ENCODE results near the gene FHL1.
"Not testable (repeated sequence)": the region's sequence is repeated elsewhere in the genome, so short reads cannot be mapped to it uniquely, and the experiment has no call there.

Gene FHL1

GRCh38 chrX:136146614-136147314 lies 569 bp upstream of the FHL1 start:
- no peak for DNase-seq (ENCODE audit: low read depth in 4 of 4, low spot score in 1 of 4)

- DNase-seq (ENCODE audit: low read depth in 4 of 4, low spot score in 1 of 4): no peak
These were observed 643 bp downstream of the FHL1 start for GRCh38 chrX:136147976-136148375.

GRCh38 chrX:136148391-136148790 lies 1.1 kb downstream of the FHL1 start:
- no peak for DNase-seq (ENCODE audit: low read depth in 4 of 4, low spot score in 1 of 4)

GRCh38 chrX:136154998-136155397 lies 7.7 kb downstream of the FHL1 start:
- no peak for DNase-seq (ENCODE audit: low read depth in 4 of 4, low spot score in 1 of 4)

GRCh38 chrX:136156560-136157117 lies 9.3 kb downstream of the FHL1 start:
- DNase-seq (ENCODE audit: low read depth in 4 of 4, low spot score in 1 of 4): no peak

- DNase-seq (ENCODE audit: low read depth in 4 of 4, low spot score in 1 of 4): no peak
These were observed 9.9 kb downstream of the FHL1 start for GRCh38 chrX:136157187-136157586.

GRCh38 chrX:136158685-136159084 lies 11.4 kb downstream of the FHL1 start:
- DNase-seq (ENCODE audit: low read depth in 4 of 4, low spot score in 1 of 4): no peak

GRCh38 chrX:136159611-136160025 lies 12.3 kb downstream of the FHL1 start:
- no peak for DNase-seq (ENCODE audit: low read depth in 4 of 4, low spot score in 1 of 4)

- peak in 1 of 4 experiments; percentile 23 for DNase-seq (ENCODE audit: low read depth in 4 of 4, low spot score in 1 of 4)
These were observed 15.7 kb downstream of the FHL1 start for GRCh38 chrX:136162827-136163570.

- no peak for DNase-seq (ENCODE audit: low read depth in 4 of 4, low spot score in 1 of 4)
These were observed 16.4 kb downstream of the FHL1 start for GRCh38 chrX:136163689-136164088.

- no peak for DNase-seq (ENCODE audit: low read depth in 4 of 4, low spot score in 1 of 4)
These were observed 18.1 kb downstream of the FHL1 start for GRCh38 chrX:136165406-136165805.

GRCh38 chrX:136166221-136166855 lies 19.0 kb downstream of the FHL1 start:
- DNase-seq (ENCODE audit: low read depth in 4 of 4, low spot score in 1 of 4): no peak

- DNase-seq (ENCODE audit: low read depth in 4 of 4, low spot score in 1 of 4): not testable (repeated sequence)
These were observed 20.7 kb downstream of the FHL1 start for GRCh38 chrX:136167989-136168388.

- DNase-seq (ENCODE audit: low read depth in 4 of 4, low spot score in 1 of 4): no peak
These were observed 21.8 kb downstream of the FHL1 start for GRCh38 chrX:136168929-136169735.

GRCh38 chrX:136170139-136170800 lies 22.9 kb downstream of the FHL1 start:
- DNase-seq (ENCODE audit: low read depth in 4 of 4, low spot score in 1 of 4): no peak

GRCh38 chrX:136171420-136171819 lies 24.1 kb downstream of the FHL1 start:
- DNase-seq (ENCODE audit: low read depth in 4 of 4, low spot score in 1 of 4): no peak

GRCh38 chrX:136176399-136176825 lies 29.1 kb downstream of the FHL1 start:
- no peak for DNase-seq (ENCODE audit: low read depth in 4 of 4, low spot score in 1 of 4)

- DNase-seq (ENCODE audit: low read depth in 4 of 4, low spot score in 1 of 4): no peak
These were observed 31.8 kb downstream of the FHL1 start for GRCh38 chrX:136179133-136179532.

- no peak for DNase-seq (ENCODE audit: low read depth in 4 of 4, low spot score in 1 of 4)
These were observed 35.1 kb downstream of the FHL1 start for GRCh38 chrX:136182414-136182813.

- DNase-seq (ENCODE audit: low read depth in 4 of 4, low spot score in 1 of 4): no peak
These were observed 35.8 kb downstream of the FHL1 start for GRCh38 chrX:136183172-136183571.

Data from stimulated activated CD4-positive, alpha-beta T cell treated with anti-CD3 and anti-CD28 coated beads, Interleukin-1b, Interleukin-23, amount 100 ng/mL, for 24 hours (primary cell).